ENCODE measurements around the gene SKIDA1. TPM values are rescaled to one million over a fixed set of nuclear protein-coding genes. Genes with fewer than 3 reads are reported as not detected.

Gene SKIDA1
- total RNA-seq, 1 experiment from 2014 or later = 10.4 TPM

- Histone ChIP-seq H3K4me3 (ENCODE audit: insufficient read depth, low read depth, low read length) (no peak overlapping the region), H3K36me3 (replicated peaks; ENCODE audit: control insufficient read depth, insufficient read depth, low read length) (no peaks in the 10 kb centered on the region), H3K27me3 (ENCODE audit: control insufficient read depth, insufficient read depth, low read length) (peaks cover 40% of the 10 kb centered on the region; the same call in 1 of the 2 replicates)
- DNase-seq = no peak
Observed at GRCh38 chr10:21506351-21506750, 19.1 kb downstream of the SKIDA1 start.

GRCh38 chr10:21505711-21506278 is 19.7 kb downstream of the SKIDA1 start:
- Histone ChIP-seq H3K27me3 (ENCODE audit: control insufficient read depth, insufficient read depth, low read length) (peaks cover 44% of the 10 kb centered on the region; the same call in 1 of the 2 replicates), H3K36me3 (replicated peaks; ENCODE audit: control insufficient read depth, insufficient read depth, low read length) (no peaks in the 10 kb centered on the region), H3K4me3 (ENCODE audit: insufficient read depth, low read depth, low read length) (no peak overlapping the region)
- peak; percentile 61 for DNase-seq

GRCh38 chr10:21503542-21503941 is 21.9 kb downstream of the SKIDA1 start:
- no peak for DNase-seq
- Histone ChIP-seq H3K36me3 (replicated peaks; ENCODE audit: control insufficient read depth, insufficient read depth, low read length) (no peaks in the 10 kb centered on the region), H3K4me3 (ENCODE audit: insufficient read depth, low read depth, low read length) (no peak overlapping the region), H3K27me3 (ENCODE audit: control insufficient read depth, insufficient read depth, low read length) (peaks cover 62% of the 10 kb centered on the region)

GRCh38 chr10:21502348-21502740 is 23.1 kb downstream of the SKIDA1 start:
- H3K4me3 ChIP-seq (ENCODE audit: insufficient read depth, low read depth, low read length) = no peak overlapping the region
- H3K27me3 ChIP-seq (ENCODE audit: control insufficient read depth, insufficient read depth, low read length) = peaks cover 67% of the 10 kb centered on the region
- DNase-seq = no peak
- no peaks in the 10 kb centered on the region for H3K36me3 ChIP-seq (replicated peaks; ENCODE audit: control insufficient read depth, insufficient read depth, low read length)

- DNase-seq = peak; percentile 60
- Histone ChIP-seq H3K36me3 (replicated peaks; ENCODE audit: control insufficient read depth, insufficient read depth, low read length) (no peaks in the 10 kb centered on the region), H3K27me3 (ENCODE audit: control insufficient read depth, insufficient read depth, low read length) (peaks cover 63% of the 10 kb centered on the region), H3K4me3 (ENCODE audit: insufficient read depth, low read depth, low read length) (no peak overlapping the region)
Observed at GRCh38 chr10:21501731-21502347, 23.6 kb downstream of the SKIDA1 start.

- peak; percentile 67 for DNase-seq
- no peaks in the 10 kb centered on the region for H3K36me3 ChIP-seq (replicated peaks; ENCODE audit: control insufficient read depth, insufficient read depth, low read length)
- no peak overlapping the region for H3K4me3 ChIP-seq (ENCODE audit: insufficient read depth, low read depth, low read length)
- H3K27me3 ChIP-seq (ENCODE audit: control insufficient read depth, insufficient read depth, low read length) = peaks cover 55% of the 10 kb centered on the region
Observed at GRCh38 chr10:21501091-21501490, 24.4 kb downstream of the SKIDA1 start.

GRCh38 chr10:21500578-21500910 is 24.9 kb downstream of the SKIDA1 start:
- peak overlapping the region; percentile 45; the same call in 1 of the 2 replicates for H3K4me3 ChIP-seq (ENCODE audit: insufficient read depth, low read depth, low read length)
- DNase-seq = no peak
- H3K36me3 ChIP-seq (replicated peaks; ENCODE audit: control insufficient read depth, insufficient read depth, low read length) = no peaks in the 10 kb centered on the region
- H3K27me3 ChIP-seq (ENCODE audit: control insufficient read depth, insufficient read depth, low read length) = peaks cover 50% of the 10 kb centered on the region

- no peaks in the 10 kb centered on the region for H3K36me3 ChIP-seq (replicated peaks; ENCODE audit: control insufficient read depth, insufficient read depth, low read length)
- peak; percentile 90 for DNase-seq
- H3K4me3 ChIP-seq (ENCODE audit: insufficient read depth, low read depth, low read length) = peak overlapping the region; percentile 45
- H3K27me3 ChIP-seq (ENCODE audit: control insufficient read depth, insufficient read depth, low read length) = peaks cover 45% of the 10 kb centered on the region
Observed at GRCh38 chr10:21499701-21500577, 25.5 kb downstream of the SKIDA1 start.

- H3K4me3 ChIP-seq (ENCODE audit: insufficient read depth, low read depth, low read length) = no peak overlapping the region
- no peak for DNase-seq
- H3K27me3 ChIP-seq (ENCODE audit: control insufficient read depth, insufficient read depth, low read length) = peaks cover 48% of the 10 kb centered on the region
- no peaks in the 10 kb centered on the region for H3K36me3 ChIP-seq (replicated peaks; ENCODE audit: control insufficient read depth, insufficient read depth, low read length)
Observed at GRCh38 chr10:21498986-21499385, 26.5 kb downstream of the SKIDA1 start.

GRCh38 chr10:21498377-21498776 is 27.1 kb downstream of the SKIDA1 start:
- no peaks in the 10 kb centered on the region for H3K36me3 ChIP-seq (replicated peaks; ENCODE audit: control insufficient read depth, insufficient read depth, low read length)
- no peak overlapping the region for H3K4me3 ChIP-seq (ENCODE audit: insufficient read depth, low read depth, low read length)
- H3K27me3 ChIP-seq (ENCODE audit: control insufficient read depth, insufficient read depth, low read length) = peaks cover 50% of the 10 kb centered on the region
- DNase-seq = no peak

GRCh38 chr10:21497177-21497807 is 28.2 kb downstream of the SKIDA1 start:
- no peaks in the 10 kb centered on the region for H3K36me3 ChIP-seq (replicated peaks; ENCODE audit: control insufficient read depth, insufficient read depth, low read length)
- peak overlapping the region; percentile 82 for H3K4me3 ChIP-seq (ENCODE audit: insufficient read depth, low read depth, low read length)
- peak; percentile 92 for DNase-seq
- H3K27me3 ChIP-seq (ENCODE audit: control insufficient read depth, insufficient read depth, low read length) = peaks cover 48% of the 10 kb centered on the region

GRCh38 chr10:21496343-21497176 is 28.9 kb downstream of the SKIDA1 start:
- Histone ChIP-seq H3K27me3 (ENCODE audit: control insufficient read depth, insufficient read depth, low read length) (peaks cover 43% of the 10 kb centered on the region), H3K4me3 (ENCODE audit: insufficient read depth, low read depth, low read length) (peak overlapping the region; percentile 82), H3K36me3 (replicated peaks; ENCODE audit: control insufficient read depth, insufficient read depth, low read length) (no peaks in the 10 kb centered on the region)
- peak; percentile 84 for DNase-seq

- H3K36me3 ChIP-seq (replicated peaks; ENCODE audit: control insufficient read depth, insufficient read depth, low read length) = no peaks in the 10 kb centered on the region
- peak overlapping the region; percentile 82 for H3K4me3 ChIP-seq (ENCODE audit: insufficient read depth, low read depth, low read length)
- peak; percentile 99 for DNase-seq
- peaks cover 39% of the 10 kb centered on the region for H3K27me3 ChIP-seq (ENCODE audit: control insufficient read depth, insufficient read depth, low read length)
Observed at GRCh38 chr10:21495752-21496342, 29.6 kb downstream of the SKIDA1 start.
